Activated CD4-positive, CD25-positive, alpha-beta regulatory T cell treated with anti-CD3 and anti-CD28 coated beads, Interleukin-2, amount 50 U/mL, for 16 hours (primary cell): ENCODE data around the gene SLCO2A1.
"Not testable (repeated sequence)": the region's sequence is repeated elsewhere in the genome, so short reads cannot be mapped to it uniquely, and the experiment has no call there.

Experiments used
- DNase-seq: peaks from one replicate; pipeline ENCODE4 v3.0.0-alpha.2; 2020; ENCODE audit warnings: low read depth, low spot score

SLCO2A1 gene

DNA sequence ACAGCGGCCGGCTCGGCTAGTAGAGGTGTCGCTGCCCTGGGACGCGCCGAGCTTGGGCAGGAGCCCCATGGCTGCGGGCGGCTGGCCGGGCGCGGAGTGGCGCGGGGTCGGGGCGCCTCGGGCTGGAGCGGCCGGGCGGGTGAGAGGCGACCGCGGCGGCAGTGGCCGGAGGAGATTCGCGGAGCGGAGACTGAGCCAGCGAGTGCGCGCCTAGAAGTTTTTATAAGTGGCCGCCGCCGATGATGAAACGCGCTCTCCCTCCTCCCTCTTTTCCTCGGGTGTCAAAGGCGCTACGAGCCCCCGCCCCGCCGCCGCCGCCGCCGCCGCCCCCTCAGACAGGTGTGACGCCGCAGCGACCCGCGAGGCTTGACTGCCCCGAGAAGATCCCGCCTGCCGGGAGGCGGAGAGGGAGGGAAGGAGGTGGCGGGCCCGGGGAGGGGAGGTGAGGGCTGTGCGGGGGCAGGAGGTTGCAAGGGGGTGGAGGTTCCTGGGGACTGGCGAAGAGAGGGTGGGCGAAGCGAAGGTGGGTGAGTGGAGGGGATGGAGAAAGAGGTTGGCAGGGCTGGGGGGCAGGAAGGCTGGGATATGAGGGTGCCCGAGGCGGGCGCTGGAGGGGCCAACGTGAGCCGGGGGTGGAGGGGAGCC, at the start of gene SLCO2A1:
SLCO2A1 (minus strand) TSS at position 192 of the 645 bp plus-strand sequence; CDS start at position 69, 123 bp downstream.
- DNase-seq = no peak

DNA sequence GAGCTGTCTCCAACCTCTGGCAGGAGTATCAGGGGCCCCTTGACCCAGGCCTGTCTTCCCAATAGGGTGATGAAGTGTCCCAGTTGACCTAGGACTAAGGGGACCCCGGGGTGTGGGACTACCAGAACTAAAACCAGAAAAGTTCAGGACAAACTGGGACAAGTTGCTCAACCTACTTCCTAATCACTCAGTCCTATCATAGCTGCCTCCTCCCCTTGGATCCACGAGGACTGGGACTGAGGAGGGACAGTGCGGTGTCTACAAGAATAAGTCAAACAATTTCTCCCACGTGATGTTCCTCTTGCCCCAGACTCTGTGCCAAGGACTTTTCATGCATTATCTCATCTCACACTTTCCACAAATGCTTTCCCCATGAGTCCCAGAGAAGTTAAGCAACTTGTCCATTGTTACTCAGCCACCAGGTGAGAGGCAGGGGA, 49.4 kb upstream of the SLCO2A1 start:
- DNase-seq = no peak

GRCh38 chr3:134078169-134078831, 48.6 kb upstream of the SLCO2A1 start:
- DNase-seq = no peak

GRCh38 chr3:134077649-134078161, 48.0 kb upstream of the SLCO2A1 start:
- DNase-seq = no peak

DNA sequence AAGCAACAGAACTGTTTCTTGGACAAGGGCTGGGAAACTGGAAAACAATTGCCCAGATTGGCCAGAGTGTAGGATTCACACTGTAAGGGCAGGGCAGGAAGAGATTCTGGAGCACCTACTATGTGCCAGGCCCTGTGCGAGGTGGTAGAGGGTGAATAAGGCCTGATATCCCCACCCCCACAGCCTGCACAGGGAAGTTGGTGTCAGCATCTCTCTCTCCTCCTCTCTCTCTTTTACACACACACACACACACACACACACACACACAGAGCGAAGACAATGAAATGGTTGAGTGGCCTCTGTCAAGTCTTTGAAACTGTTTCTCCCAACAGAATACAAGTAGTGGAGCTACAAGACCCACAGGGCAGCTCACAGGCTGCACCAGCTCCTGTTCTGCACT, 47.1 kb upstream of the SLCO2A1 start:
- DNase-seq = no peak

DNA sequence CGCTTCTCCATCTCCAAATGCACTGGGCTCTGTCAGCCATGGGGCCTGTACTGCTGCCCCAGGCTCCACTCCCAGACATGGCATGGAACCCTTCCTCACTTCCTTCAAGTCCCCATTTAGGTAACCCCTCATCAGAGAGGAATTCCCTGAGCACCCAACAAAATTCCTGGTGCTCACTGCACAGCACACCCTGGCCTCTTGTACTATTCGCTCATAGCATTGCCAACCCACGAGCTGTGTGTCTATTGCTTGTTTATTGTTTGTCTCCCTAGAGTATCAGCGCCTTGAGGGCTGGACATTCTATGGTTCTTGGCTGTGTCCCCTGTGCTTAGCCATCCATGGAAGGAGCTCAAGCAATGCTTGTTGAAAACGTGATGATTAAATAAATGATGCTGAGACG, 46.1 kb upstream of the SLCO2A1 start:
- DNase-seq = no peak

DNA sequence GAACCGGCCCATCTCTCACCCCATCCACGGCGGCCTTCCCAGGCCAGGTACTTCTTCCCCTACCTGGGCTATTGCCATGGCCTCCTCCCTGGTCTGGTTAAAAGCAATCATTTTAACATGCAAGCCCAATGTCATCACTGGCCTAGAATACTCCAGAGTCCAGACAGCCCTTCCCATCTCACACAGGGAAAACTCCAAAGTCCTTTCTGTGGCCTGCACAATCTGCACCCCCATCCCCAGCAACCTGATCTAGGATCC, 45.8 kb upstream of the SLCO2A1 start:
- DNase-seq = no peak

DNA sequence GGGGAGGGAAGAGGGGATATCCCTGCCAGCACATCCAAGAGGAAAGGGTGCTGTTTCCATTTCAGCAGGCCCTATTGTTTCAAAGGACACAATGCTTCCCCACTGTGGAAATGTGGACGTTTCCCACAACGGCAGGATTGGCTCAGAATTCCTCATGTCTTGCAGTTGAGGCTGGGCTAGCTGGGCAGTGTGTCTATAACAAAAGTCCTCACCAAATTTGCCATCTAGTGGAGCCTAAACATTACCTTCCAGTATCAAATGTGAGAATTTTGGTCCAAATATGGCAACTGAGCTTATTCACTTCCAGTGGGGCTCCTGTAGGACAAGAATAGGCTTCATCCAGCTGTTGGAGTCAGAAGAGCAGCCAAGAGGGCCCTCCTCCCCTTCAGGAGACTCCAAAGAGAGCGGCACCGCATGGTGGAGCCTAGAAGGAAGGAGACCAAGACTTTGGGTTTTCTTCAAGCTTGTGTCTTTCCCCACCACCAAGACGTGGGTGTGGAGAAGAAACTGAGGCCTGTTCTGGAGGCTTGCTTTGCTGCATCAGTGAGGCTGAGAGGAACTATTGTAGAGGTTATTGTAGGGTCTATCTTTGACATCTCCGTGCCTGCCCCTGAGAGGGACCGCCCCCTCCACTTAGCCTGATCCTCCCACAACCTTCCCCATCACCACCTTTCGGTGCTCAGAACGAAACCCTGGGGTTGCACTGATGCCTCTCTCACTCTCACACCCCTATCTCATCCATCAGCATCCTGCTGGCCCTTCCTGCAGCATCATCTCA, 45.3 kb upstream of the SLCO2A1 start:
- DNase-seq = no peak

DNA sequence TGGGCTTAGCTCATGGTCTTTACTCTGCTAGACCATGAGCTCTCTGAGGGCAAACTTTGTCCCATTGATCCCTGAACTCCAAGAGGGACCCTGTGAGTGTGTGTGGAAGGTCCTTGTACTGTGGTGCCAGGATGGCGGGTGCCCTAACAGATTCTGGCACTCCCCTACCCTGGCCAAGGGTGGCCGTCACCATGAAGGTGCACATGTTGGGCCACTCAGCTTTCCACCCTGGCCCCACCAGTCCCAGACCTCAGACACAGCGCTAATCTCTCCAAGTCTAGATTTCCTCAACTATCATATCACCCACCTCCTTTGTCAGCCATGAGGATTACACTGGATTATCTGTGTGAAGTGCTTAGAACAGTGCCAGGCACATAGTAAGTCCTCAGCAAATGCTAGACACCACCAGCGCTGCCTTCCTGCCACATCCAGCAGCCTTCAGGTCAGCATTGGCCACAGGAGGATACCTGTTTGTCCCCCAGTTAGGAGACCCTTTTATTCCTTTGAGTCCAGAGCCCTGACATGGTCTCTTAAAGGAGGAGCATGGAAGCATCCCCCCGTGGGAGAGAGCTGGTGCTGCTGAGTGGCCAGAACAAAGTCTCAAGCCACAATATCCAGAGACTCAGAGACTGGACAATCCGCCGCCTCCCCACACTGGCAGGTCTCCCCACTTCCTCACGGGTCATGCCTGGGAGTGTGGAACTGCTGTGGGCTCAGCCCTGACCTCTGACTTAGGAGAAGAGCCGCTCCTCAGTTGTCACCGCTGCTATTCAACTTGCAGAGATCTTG, 44.5 kb upstream of the SLCO2A1 start:
- DNase-seq = no peak

- DNase-seq = no peak
These were observed 43.8 kb upstream of the SLCO2A1 start for GRCh38 chr3:134073583-134073945.

DNA sequence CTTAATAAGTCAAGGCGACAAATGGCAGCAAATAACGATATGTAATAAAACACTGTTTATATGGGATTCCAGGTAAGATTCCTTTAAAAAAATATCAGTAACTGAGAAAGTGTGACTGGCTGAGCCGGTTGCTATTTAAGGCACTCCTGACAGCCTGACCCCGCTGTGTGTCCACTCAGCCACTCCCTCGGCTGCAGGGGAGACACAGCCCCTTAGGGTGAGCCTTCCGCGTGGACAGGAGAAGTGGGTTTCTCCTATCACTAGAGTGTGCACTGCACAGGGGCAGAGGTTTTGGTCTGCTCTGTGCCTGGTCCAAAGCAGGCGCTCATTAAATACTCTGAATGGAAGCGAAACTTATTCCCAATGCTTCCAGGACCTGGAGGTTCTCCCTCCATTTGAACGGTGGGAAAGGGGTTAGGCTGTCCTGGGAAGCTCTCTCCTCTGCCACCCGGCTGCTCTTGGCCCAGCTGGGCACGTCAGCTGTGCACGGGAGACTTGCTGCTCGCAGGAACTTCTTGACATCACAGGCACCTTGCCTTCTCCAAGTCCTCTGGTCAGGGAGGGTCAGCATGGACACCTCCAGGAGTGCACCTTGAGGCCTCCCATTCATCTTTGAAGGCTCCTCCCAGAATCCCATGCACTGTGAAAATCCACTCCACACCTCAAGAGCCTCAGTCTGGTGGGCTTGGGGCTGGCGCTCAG, 43.3 kb upstream of the SLCO2A1 start:
- no peak for DNase-seq

DNA sequence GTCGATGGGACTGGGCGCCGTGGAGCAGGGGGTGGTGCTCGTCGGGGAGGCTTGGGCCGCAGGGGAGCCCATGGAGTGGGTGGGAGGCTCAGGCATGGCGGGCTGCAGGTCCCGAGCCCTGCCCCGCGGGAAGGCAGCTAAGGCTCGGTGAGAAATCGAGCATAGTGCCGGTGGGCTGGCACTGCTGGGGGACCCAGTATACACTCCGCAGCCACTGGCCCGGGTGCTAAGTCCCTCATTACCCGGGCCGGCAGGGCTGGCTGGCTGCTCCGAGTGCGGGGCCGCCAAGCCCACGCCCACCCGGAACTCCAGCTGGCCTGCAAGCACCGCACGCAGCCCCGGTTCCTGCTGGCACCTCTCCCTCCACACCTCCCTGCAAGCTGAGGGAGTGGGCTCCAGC, 40.6 kb upstream of the SLCO2A1 start:
- DNase-seq = not testable (repeated sequence)

DNA sequence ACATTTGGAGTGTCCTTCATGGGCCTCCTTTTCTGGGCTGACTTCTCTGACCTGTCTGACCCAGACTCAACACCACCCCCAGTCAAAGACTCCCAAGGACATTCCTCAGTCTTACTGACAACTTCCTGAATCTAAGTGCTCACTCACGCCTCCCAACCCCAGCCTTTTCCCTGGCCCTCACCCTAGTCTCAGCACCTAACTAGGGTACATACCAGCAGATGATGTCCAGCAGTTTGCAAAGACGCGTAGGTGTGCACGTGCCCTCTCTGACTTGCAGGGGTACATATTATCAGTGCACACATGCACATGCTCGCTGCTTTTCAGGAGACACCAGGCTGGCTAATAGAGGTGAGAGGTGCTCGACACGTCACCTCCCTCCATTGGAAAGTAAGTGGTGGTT, 38.7 kb upstream of the SLCO2A1 start:
- no peak for DNase-seq

DNA sequence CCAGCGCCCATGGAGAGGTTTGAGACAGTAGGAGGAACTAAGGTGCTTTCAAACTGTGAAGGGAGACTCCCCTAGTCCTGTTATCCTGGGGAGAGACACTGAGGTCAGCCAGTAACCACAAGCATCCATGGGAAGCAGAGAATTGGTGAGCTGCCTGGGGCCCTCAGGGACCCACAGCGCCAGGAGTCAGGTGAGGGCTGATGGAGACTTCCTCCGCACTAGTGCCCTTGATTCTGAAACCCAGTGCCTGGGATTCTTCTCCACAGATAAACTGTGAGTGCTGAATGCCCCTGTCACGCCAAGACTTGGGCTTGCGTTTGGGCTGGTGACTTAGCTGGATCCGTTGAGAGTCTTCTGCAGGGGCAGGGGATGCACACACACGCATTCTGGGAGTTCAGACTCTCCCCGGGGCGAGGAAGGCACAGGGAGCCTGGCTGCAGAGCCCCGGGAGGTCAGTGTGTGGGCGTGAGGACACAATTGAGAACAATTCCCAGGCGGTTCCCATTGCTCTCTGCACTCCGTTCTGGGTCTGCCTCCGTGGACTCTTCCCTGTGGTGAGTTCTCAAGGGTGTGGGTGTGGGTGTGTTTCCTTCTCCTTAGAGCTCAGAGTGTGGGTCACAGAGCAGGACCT, 37.9 kb upstream of the SLCO2A1 start:
- DNase-seq = no peak

DNA sequence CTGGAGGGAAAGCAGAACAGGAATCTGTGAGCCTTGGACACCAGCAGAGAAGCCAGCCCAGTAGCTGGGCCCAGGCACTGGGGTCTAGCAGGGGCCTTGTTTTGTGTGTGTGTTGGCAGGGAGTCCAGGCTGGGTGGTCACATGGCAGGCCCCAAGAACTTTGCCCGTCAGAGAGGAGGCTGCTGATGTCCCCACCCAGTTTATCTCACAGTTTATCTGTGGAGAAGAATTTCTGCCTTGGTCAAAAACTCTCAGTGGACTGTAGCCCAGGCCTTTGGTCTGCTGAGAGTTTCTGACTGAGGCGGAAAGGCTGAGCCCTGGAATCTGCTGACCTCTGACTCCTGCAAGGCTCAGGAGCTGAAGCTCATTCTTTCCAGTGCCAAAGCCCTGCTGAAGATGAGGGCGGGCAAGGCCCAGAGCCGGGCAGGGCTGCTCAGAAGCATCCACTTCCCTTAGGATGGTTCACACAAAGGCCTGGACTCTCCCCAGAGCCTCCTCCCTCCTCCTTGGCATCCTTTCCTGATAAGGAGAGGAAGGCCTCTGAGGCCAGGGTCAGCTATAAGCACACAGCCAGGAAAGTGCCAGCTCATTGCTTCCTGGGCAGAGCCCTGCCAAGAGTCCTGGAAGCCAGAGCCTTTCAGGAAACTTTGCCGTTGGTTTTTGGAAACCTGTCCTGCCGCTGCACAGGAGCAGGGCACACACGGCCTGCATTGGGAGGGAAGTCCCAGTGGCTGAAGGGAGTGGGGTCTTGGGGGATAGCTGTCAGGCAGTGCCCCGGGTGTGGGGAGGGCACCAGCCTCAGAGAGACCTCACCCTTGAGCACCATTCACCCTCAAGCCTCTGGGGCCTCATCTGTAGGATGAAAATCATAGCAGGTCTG, 37.2 kb upstream of the SLCO2A1 start:
- no peak for DNase-seq

DNA sequence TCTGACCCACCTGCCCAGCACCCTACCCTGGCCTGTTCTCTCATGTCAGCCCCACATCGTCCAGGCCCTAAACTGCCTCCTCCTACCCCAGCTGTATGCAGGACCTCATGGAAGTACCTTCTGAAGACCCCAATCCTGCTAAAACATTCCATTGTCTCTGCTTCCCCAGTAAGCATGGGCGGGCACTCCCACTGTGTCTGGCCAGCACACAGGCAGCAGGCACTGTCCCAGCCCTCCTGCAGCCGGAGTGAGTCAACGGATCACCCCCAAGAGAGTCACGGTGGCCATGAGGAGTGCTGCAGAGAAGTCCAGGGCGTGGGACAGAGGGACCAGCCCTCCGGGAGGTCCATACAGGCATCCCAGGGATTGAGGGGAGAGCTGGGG, 36.4 kb upstream of the SLCO2A1 start:
- no peak for DNase-seq

DNA sequence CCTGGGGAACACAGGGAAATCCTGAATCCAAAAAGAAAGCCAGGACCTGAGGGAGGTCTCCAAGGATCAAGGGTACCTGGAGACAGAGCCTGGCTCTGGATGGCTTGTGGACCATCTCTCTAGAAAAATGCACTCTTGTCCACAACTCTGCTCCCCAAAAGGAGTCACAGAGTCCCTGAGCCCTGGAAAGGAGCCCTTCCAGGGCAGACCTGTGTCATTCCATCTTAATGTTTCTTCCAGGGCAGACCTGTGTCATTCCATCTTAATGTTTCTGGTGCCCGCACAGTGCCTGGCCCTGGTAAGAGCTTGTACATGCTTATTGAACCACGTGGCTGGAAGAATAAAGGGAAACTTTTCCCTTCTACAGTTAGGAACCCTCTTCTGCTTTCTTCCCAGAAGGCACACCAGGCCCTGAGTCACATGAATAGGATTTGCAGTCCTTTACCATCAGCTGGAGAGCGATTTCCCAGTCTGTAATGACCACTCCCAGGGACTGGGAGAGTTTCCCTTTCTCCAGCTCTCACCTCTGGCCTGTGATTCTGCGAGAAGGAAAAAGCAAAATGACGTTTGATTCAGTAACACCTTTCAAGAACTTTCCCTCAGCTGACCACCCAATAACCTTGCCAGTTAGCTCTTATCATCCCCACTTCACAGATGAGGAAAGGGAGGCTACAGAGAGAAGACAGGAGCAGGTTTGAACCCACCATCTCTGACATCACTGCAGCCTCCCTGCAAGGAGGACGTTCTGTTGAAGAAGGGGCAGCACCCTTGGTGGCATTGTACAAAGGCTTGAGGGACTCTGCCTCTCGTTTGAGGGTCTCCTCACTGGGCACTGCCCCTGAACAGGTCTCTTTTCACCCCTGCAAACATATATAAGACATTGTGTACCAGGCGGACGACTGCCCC, 35.8 kb upstream of the SLCO2A1 start:
- no peak for DNase-seq

- DNase-seq = no peak
These were observed 34.4 kb upstream of the SLCO2A1 start for GRCh38 chr3:134064081-134064480.

- DNase-seq = no peak
These were observed 31.7 kb upstream of the SLCO2A1 start for GRCh38 chr3:134061401-134061800.
